Fibroblast of skin of right quadriceps (primary cell): ENCODE measurements around the gene CCDC138.

Experiments used
- DNase-seq: peaks from one replicate; pipeline ENCODE4 v3.0.0-alpha.2; 2013

Gene CCDC138

GRCh38 chr2:108920686-108921085 lies 134.1 kb downstream of the CCDC138 start:
- DNase-seq = no peak

GRCh38 chr2:108921096-108922030 lies 134.8 kb downstream of the CCDC138 start:
- no peak for DNase-seq

- DNase-seq = peak; percentile 34
Observed at GRCh38 chr2:108922141-108922915, 135.8 kb downstream of the CCDC138 start.

- DNase-seq = no peak
Observed at GRCh38 chr2:108923019-108923700, 136.6 kb downstream of the CCDC138 start.

GRCh38 chr2:108923736-108924579 lies 137.4 kb downstream of the CCDC138 start:
- DNase-seq = no peak

- DNase-seq = no peak
Observed at GRCh38 chr2:108924580-108925251, 138.1 kb downstream of the CCDC138 start.

GRCh38 chr2:108925286-108925685 lies 138.7 kb downstream of the CCDC138 start:
- no peak for DNase-seq

- DNase-seq = no peak
Observed at GRCh38 chr2:108925735-108926134, 139.2 kb downstream of the CCDC138 start.
